Measurements from ENCODE around the gene SLC24A4.

Gene SLC24A4

DNA sequence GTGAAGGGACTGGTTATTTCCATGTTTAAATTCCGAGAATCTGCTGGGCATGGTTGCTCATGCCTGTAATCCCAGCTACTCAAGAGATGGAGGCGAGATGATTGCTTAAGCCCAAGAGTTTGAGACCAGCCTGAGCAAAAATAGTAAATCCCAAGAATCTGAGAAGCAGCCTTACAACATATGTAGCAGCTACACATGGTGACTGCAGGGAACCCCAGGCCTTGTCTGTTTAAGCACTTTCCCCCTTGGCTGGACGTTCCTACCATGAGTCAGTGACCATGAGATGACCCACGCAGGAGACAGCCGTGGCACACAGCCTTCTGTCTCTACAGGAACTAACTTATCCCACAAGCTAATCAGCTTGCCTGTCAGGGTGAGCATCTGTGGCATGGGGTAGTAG lies 5.5 kb upstream of the SLC24A4 start:
- DNase-seq: no peak

DNA sequence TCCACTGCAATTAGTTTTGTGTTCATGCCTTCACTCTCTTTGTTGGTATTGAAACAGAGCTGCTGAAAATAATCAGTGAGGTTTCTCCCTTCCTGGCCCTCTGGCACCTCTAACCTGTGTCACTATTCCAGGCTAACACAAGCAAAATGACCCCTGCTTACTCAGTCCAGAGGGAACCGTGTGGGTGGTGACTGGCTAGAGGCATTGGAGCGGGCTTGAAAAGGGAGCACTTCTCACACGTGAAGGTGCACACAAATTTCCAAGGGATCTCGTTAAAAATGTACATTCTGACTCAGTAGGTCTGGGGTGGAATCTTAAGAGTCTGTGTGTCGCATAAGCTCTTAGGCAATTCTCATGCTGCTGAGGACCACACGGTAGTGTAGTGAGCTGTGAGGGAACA lies 1.3 kb upstream of the SLC24A4 start:
- no peak for DNase-seq

DNA sequence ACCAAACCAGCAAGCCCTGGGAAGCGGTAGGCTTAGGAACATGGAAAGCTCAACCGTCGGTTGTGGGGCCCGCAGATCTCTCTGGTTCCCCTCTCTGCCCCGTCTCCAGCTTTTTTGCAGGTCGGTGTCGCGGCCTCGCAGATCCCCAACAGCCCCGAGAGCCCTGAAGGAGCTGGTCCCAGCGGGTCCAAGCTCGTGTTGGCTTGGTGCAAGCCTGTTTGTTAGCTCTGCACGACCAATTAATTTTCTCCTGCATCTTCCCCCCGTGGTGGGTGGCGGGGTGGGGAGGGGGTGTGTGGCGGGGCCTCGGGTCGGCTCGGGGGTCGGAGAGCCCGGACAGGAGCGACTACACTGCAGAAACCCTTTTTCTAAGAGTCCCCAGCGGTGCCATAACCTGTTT lies 449 bp upstream of the SLC24A4 start:
- no peak for DNase-seq

DNA sequence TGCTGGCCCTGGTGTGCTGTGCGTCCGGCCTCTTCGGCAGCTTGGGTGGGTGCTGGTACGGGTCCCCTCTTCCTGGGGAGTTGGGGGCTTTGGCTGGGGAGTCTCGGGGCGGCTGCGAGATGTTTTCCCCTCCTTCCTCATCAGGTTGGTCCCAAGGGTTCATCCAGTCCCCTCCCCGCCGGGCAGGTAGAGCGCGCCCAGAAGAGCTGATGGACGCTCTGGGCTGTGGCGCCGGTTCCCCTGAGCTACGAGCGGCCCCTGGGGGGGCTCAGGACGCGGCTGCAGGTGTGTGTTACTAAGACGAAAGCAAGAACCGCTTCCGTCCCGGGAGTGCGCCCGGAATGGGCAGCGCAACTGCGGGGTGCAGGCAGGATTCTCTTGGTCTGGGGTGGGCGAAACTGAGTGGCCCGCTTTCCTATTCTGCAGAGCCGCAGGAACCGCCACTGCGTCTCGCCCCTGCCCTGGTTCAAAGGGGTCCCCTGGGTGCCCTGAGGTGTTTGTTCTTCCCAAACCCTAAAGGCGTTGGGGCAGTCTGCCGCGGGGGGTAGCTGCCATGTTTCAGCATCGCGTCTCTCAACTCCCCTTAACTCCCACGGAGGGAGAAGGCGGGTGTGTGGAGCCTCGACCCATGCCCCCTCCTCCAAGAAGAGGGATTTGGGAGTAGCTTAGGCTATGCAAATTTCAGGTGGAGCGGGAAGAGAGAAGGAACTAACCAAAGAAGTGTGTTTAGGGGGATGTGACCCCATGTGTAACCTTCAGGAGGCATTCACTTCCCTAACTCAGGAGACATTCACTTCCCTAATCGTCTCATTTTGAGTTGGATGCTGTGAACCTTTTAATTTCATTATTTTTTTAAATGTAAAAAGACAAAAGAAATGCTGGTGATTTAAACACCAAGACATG lies 1.2 kb downstream of the SLC24A4 start:
- DNase-seq: no peak

DNA sequence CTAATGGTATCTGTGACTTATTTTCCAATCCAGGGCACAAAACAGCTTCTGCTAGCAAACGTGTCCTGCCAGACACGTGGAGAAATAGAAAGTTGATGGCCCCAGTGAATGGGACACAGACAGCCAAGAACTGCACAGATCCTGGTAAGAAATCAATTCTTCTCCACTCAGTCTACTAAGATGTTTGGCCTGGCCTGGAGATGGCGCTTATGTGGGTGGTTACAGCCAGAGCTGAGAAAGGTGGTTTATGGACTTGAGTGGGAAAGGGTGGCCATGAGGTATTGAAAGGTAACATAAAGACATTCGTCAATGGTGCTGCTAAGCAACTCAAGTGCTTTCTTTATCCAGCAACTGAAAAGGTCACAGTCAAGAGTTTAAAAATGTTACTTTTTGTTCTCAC lies 2.9 kb downstream of the SLC24A4 start:
- DNase-seq: no peak

DNA sequence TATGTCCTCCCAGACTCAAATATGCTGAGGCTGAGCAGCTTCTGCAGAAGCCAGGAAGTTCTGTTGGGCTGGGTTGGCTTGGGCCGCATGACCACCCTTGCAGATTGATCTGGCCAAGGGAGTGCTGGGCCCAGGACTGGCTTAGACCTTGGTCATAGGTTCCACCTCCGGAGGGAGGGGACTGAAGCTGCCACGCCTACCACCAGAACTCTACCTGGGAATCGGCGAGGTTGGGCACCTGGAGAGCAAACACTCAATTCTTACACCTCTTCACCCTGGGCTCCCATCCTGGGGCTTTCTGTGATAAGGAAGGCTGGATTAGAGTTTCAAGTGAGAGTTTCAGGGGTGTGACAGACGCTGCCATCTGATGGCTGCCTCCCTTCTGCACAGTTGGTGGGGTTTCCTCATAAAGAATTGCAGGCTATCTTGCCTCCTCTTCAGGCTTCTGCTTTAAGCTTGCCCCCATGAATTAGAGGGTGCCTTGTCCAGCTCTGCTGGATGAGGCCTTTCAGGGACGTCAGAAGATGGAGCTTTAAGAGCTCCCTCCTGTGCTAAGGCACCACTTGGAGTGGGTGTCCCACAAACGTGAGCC lies 5.8 kb downstream of the SLC24A4 start:
- no peak for DNase-seq

DNA sequence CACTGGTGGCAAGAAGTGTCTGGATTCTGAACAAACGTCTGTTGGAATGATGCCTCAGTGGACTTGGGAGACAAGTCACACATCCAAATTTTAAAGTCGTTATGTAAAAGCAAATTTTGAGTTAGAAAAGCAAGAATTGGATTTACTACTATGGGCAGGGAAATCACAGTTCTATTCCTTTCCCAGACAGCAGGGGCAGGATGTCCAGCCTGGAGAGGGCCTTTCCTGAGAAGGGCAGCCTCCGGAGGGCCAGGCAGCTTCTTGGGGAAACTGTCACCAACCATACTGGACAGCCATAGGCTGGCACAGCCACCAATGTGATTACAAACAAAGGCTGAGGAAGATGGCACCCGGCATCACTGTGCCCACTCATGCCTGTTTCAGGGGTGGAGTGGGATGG lies 11.1 kb downstream of the SLC24A4 start:
- no peak for DNase-seq

DNA sequence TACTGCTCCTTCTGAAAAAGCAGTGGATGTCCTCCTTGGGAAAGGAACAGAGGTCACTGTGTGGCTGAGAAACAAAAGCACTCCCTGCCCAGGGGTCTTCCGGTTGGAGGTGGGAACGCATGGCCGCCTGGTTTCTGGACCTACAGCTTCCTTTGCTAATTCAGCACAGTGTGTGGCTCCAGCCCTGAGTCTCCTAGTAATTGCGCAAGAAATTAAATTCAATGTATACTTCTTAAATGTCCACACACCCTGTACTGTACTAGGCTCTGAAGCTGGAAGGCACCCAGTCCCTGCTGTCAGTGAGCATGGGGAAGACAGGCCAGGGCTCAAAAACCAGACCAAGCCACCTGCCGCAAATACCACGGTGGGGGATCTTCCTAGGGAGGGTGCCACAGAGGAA lies 13.4 kb downstream of the SLC24A4 start:
- no peak for DNase-seq

DNA sequence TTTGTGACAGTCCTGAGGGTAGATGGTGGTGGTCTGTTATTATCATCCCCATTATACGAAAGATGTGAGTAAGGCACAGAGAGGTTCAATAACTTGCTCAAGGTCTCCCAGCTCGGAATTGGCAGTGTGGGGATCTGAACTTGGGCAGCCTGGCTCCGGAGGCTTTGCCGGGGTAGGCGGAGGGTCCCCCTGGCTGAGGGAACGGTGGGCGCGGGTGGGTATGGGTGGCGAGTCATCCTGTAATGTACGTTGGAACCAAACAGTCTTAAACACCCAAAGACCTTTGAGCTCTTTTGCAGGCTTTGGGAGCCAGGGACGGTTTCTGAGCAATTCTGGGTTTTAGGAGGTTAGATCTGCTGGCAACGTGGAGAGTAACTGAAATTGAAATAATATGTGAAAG lies 16.5 kb downstream of the SLC24A4 start:
- DNase-seq: no peak

DNA sequence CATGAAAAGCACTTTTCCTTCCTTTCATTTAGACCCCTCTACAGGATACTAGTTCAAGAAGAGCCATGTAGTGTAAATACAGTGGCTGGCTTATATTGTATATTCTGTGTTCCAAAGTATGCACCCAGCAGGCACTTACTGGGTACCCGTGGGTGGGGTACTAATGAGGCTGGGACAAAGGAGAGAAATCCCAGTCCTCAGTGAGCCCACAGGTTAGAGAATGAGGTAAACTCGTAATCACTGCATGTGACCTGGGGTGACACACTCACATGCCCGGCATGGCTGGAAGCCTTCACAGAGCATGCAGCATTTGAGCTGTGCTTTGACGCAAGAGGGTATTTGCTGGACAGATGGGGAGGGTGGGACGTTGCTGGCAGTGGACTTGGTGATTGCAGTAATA lies 17.1 kb downstream of the SLC24A4 start:
- no peak for DNase-seq

DNA sequence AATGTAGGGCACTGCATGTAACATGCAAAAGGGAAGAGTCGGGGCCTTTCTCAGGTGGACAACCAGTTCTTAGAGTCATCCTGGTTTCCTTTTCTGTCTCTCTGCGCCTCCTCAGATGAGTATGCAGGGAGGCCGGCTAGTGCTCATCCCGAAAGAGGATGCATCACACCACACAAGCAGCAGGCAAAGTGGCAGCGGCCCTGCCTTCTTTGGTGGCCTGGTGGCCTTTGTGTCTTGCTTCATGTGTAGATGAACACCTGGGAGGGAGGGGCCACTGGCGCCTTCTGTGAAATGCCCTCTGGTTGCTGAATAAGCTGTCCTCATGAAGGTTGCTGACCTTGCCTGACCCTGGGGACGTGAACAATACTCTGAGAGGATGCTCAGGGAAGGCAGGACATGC lies 18.0 kb downstream of the SLC24A4 start:
- DNase-seq: no peak

DNA sequence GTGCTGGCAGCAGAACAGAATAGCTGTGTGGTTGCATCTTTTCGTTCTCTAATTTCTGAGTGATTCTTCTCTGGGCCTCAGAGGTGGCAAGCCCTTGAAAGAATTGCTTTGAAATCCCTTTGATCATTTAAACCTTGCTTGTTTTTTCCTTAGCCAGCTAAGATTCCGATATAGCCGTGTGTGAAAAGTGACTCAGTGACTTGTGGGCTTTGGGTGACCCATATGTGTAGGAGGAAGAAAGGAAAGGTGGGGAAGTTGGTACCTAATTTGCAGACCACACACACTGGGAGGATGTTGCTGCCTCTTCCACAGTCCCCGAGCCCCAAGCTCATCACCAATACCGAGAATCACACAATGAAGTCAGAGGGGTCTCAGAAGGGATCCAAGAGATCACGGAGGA lies 18.8 kb downstream of the SLC24A4 start:
- no peak for DNase-seq

DNA sequence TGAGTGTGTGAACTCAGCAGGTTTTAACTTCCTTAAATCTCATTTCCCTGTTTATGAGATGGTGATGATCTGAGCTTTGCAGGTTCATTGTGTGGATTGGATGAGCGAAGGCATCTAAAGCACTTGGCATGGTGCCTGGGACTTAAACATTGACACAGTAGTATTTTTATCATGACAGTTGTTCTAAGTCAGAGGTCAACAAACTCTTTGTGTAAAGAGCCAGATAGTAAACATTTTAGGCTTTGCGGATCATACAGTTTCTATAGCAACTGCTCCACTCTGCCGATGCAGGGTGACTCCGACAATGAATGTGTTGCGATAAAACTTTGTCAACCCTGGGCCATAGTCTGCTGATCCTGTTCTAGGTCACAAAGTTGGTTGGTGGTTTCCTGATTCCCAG lies 25.2 kb downstream of the SLC24A4 start:
- no peak for DNase-seq

DNA sequence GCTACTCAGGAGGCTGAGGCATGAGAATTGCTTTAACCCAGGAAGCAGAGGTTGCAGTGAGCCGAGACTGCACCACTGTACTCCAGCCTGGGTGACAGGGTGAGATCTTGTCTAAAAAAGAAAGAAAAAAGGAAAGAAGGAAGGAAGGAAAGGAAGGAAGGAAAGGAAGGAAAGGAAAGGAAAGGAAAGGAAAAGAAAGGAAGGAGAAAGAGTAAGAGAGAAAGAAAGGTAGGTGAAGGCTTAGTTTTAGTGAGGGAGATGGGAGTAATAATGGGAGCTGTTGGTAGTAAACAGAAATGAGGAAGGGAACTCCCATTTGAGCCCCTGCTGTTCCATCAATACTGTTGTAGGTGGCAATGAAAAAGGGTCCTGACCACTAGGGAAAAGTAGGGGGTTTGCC lies 28.8 kb downstream of the SLC24A4 start:
- DNase-seq: no peak

DNA sequence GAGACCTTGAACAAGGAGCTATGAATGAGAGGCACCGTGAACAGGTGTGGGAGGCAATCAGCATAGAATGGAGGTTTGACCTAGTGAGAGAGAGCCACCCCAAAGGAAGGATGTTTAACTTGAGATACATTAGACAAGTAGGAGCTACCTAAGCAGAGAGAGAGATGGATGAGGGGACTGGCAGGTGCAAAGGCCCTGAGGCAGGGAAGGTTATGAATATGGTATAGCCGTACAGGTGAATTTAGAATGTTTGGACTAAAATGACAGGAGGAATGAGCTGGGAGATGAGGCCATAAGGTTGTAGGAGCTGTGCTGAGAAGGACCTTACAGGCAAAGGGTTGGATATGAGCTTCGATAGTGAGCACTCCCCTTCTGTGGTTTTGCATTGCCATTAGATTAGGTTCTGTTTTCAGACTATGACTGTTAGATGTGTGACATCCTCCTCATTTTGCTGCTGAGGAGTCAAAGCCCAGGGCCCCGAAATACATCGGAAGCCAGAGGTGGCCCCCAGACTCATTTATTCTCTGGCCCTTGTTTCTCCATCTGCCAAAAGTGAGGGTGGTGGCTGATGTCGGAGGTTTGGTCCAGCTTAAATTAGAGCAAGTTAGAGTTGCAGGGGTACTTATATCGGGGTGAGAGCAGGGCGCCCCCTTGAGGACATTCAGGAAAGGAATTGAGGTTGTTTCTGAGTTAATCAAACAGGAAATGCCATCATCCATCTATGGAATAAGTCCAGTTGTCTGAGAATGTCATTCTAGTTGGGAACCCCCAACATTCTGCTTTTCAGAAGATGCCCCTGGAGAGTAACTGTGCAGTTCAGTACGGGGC lies 29.4 kb downstream of the SLC24A4 start:
- no peak for DNase-seq

DNA sequence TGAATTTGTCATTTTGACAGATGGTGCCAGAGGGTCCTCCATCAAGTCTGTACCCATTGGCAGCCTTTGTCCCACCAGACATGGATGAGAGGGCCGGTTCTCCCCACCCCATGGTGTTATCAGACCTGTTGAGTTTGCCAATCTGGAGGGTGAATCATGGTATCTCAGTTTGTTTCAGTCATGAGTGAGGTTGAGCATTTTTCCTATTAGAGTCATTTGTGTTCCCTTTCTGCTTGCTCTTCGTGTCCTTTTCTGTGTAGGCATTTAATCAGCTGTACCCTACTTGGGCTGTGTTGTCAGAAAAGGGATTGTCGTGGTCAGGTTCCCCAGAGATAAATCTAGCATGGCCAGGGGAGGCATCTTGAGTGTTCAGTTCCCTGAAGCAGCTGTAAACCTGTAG lies 30.5 kb downstream of the SLC24A4 start:
- no peak for DNase-seq

DNA sequence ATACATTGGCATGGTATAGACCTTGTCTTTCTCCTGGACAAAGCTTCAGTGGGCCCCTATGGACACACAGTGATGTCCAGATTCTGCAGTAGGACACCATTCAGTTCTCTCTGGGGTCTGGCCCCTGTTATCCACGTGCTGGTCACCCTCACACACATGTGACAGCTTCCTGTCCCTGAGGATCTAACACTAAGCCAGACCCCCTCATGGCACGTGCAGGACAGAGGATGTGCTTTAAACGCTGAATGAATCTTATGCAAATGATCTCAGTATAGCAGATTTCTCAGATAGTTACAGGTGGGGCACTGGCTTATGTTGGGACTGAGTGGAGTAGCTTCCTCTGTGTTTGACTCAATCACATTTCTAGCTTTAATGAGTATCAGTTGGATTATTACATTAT lies 33.7 kb downstream of the SLC24A4 start:
- DNase-seq: no peak

DNA sequence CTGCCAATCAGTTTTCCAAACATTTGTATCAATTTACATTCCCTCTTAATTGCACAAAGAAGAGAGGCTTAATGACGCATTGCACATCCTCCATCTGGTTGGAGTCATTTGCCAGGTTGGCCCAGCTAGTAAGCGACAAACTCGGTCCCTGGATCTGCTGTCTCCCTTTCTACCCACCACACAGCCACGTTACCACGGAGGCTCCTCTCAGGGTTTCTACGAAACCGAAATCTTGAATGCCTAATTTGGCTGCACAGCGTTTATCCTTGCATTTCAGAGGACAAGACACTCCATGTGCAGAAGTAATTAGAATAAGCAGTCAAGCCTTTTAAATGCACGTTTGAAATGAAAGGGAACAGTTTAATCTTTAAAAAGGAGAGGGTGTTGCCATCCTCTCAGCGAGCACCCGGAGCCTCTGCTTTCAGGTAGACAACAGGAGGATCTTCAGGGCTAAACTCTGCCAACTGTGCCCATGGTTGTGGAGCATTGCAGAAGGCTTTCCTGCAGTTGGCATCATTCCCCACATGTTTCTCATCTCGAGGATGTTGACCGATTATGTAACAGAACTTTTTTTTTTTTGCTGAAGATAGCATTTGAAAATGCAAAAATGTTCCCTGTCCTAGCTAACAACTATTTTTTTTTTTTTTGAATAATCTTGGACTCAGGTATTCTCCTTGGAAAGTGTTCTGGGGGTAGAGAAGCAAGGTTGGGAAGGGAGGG lies 37.8 kb downstream of the SLC24A4 start:
- DNase-seq: no peak

DNA sequence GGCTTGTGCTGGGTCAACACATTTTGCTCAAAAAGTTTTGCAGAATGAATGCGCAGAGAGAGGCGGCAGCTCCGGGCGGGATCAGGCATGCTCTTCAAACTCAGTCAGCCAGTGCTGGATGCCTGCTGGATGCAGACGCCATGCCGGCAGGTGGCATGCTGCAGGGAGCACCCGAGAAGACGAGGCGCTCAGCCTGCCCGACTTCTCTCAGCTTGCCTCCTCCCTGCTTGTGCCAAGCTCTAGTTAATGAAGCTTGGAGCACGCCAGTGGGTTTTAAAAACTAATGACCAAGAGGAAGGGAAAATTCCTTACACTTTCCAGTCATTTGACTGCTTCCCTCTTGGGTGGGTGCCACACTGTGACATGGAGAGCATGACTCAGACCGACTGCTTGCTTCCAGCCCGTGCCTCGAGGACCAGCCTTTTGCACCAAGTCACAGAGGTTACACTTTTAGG lies 39.8 kb downstream of the SLC24A4 start:
- no peak for DNase-seq

DNA sequence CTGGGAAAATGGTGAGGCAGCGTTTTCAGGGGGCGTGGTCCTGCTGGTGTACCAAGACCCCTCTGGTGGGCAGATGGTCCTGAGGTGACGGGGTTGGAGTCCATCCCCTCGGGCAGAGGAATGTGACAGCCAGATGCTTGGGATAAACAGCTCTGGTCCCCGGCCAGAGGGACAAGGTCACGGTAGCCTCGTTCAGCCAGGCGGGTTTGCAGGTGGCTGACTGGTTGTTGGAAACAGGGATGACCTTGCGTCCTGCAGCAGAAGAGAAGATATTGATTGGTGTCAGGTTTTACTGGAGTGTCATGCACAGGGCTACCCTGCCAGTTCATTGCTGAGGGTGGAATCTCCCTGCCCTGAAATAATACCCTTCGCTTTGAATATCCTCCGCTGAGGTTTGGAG lies 43.3 kb downstream of the SLC24A4 start:
- no peak for DNase-seq

DNA sequence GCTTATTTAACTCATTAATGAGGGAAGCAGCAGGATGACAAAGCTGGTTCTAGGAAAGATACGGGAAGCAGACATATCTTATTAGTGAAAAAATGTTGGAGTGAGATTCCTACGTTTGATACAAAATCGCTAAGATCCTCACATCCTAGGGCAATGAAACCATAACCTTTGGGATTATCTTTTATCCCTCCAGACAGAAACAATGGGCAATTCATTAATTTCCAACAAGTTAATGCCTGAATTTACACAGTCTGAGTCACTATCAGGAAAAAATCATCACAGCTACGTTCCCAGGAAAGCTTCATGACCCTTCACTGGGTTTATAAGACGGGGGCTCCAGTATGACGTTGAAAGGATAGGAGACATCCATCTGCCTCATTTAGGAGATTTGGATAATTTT lies 45.0 kb downstream of the SLC24A4 start:
- no peak for DNase-seq

DNA sequence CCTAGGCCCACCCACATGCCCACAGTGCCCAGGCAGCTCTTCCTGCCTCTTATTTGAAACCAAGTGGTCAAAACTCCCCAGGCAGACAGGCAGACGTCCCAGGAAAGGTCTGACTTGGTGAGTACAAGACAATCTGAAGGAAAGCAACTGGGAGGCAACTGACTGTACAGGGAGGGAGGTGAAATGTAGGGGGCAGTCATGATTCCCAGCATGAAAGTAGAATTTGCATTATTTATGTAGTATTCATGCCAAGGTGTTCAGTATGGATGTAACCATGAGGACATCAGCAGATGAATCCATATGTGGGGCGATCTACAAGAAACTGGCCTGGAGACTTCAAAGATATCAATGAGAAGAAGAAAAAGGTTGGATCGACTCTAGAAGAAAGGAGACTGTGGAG lies 46.1 kb downstream of the SLC24A4 start:
- DNase-seq: no peak

DNA sequence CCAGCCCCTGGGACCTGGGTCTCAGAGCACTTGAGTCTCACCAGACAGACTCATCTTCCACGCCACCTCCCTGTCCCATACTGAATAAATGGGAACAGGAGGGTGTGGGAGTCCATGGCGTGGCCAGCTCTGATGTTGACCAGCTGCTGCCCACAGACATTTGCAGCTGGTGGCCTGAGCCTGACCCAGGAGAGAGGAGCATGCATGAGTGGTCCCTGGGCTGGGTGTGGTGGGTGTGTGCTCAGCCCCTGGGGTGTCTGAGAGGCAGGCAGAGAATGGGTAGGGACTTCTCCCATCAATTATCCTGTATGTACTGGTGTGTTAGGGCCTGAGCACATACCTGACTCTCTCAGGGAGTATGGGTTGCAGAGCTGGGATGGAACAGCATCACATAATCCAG lies 49.3 kb downstream of the SLC24A4 start:
- no peak for DNase-seq
